ENCODE data around the gene SLC24A3.

- TF ChIP-seq CTCF (IDR thresholded peaks at IDR 0.05), result no peak
- no peak for TF ChIP-seq EP300 (IDR thresholded peaks at IDR 0.05)
These were observed 116.2 kb downstream of the SLC24A3 start for GRCh38 chr20:19328676-19329075.
